Right cardiac atrium (tissue), 5 donors: ENCODE measurements around the gene ZNF493. TPM values are rescaled to one million over a fixed set of nuclear protein-coding genes. Genes with fewer than 3 reads are reported as not detected.

Experiments
- ATAC-seq, 2 donors: fragments of 200-7000 bp; cut with Tn5 transposase; one replicate each; pipeline versions ENCODE4 v1.8.0 to v1.9.1; 2020; ENCODE audit warnings: moderate library complexity in 2 of 2, mild to moderate bottlenecking in 1 of 2
- DNase-seq, 3 donors: peaks; one replicate each; pipeline ENCODE4 v3.0.0-alpha.2; 2020
- H3K27ac ChIP-seq: one replicate; pipeline ENCODE4 v1.5.1; 2013; ENCODE audit warnings: mild to moderate bottlenecking, low read length, control low read depth, moderate library complexity
- H3K27me3 ChIP-seq: one replicate; pipeline ENCODE4 v1.6.1; 2013; ENCODE audit not compliant: control insufficient read depth, insufficient read depth
- H3K4me1 ChIP-seq: one replicate; pipeline ENCODE4 v1.6.1; 2013; ENCODE audit warnings: low read length; ENCODE audit not compliant: control insufficient read depth, insufficient read depth
- H3K4me3 ChIP-seq: one replicate; pipeline ENCODE4 v1.5.1; 2013; ENCODE audit warnings: low read length, control low read depth
- H3K9me3 ChIP-seq: one replicate; pipeline ENCODE4 v1.6.1; 2013; ENCODE audit warnings: low read length; ENCODE audit not compliant: control insufficient read depth
- WGBS: extraction: QIAGEN DNeasy Blood & Tissue Kit; methylation state at CpG from one replicate; pipeline ENCODE4 v1.1.7; 2013; 5-methylcytosine and 5-hydroxymethylcytosine counted together
- intact Hi-C, 4 donors: fragments of 100-400 bp; cut with DNase I; formaldehyde crosslinking; loops; one replicate each; pipeline versions ENCODE4 v1.11.0 to v1.14.0; 2022 to 2023
- polyA plus RNA-seq: library from polyadenylated mRNA; stranded (reverse); fragments of 200-250 nt; gene quantifications from one replicate; pipeline ENCODE4 v1.2.3, GENCODE V29; 2013
- total RNA-seq, 4 donors: library from RNA; stranded (reverse); fragmentation: NEBNext Ultra II Directional; extraction: Animal tissue kit (Norgen Biotek cat#: 25700); gene quantifications; one replicate each; pipeline ENCODE4 v1.2.1, GENCODE V29; 2021
- donor health status: healthy with polysubstance abuse.
- donor health status: DM: no; HTN: yes; CAD: no.
- donor health status: DM: no; HTN: no; CAD: no.
- donor health status: DM: no; HTN: yes; CAD: no; lungs with severe emphysema.
- donor health status: DM: yes; HTN: yes; CAD: no.

Gene ZNF493
- total and polyA plus RNA-seq, 5 donors: 6.3 to 16.7 (median 13.1) TPM

DNA sequence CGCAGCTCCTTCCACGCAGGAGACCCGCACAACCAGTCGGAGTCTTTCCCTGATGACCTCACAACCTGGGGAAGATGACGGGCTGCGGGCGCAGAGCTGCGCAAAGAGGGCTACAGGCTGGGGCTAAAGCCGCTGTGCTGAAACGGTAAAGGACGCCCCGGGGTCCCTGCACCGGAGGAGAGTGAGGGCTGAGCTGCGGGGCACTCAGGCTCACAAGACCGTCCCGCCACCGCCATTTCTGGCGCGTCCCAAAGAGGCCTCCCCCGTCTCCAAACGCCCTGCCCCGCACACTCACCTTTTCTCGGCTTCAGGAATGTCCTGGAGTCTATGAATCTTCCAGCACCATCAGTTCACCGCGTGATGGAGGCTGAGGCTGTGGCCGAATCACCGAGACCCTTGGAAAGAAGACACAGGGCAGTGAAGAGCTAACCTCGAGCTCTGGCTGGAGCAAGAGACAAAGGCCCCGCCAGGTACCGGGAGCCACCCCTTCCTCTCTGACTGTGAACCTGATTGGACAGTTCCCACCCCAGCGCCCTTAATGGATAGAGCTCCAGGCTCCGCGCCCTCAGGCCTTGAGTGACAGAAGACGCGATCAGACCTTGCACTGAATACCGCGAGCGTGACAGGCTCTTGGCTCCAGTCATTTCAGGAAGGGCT lies 66.6 kb downstream of the ZNF493 start:
- peaks cover 4% of the 10 kb centered on the region for H3K9me3 ChIP-seq
- intact Hi-C loops: no loop called here
- DNase-seq (peak in 2 of 3 donors; percentile 73), ATAC-seq (peak; percentile 66 to 87)
- H3K4me1 ChIP-seq: no peaks in the 10 kb centered on the region
- WGBS: 2% methylated on average over 38 of the region's 38 CpGs
- no peak overlapping the region for H3K27ac ChIP-seq
- H3K4me3 ChIP-seq: peak overlapping the region; percentile 41
- H3K27me3 ChIP-seq: no peaks in the 10 kb centered on the region

DNA sequence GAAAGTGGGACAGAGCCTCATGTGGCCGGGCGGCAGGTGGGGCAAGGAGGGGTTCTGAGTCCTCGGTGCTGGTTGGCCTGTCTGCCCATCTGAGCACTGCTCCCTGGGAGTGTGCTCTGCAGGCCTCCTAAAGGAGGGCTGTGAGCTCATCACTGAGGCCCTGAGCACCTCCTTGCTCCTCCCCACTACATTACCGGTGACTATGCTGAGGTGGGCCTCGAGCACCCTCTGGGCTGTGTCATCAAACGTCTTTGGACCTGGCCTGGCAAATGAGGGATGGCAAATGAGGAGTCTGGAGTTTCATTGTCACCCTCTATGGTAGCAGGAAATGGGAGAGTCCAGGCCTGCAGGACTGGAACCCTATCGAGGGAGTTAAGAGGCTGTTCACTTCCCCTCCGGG lies 69.7 kb downstream of the ZNF493 start:
- Histone ChIP-seq H3K9me3 (peaks cover 4% of the 10 kb centered on the region), H3K27me3 (no peaks in the 10 kb centered on the region), H3K4me1 (no peaks in the 10 kb centered on the region), H3K4me3 (no peak overlapping the region), H3K27ac (no peak overlapping the region)
- WGBS: 76% methylated on average over 8 of the region's 8 CpGs
- ATAC-seq (no peak), DNase-seq (no peak)
- intact Hi-C loops: no loop called here

DNA sequence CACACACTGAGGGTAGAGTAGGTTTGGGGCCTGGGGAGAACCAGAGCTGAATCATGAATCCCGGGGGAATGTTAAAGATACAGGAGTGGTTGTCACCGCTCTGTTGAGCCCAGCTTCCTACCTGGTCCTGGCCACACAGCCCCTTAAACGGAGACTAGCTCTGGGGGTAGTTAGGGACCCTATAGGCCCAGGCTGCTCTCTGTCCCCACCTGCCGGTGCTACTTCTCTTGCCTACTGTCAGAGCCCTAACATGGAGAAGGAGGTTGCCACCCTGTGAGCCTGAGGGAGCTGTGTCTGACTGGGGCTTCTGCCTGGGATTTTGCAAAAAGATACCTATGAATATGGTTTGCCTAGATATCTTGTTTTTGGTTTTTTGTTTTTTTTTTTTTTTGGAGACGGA lies 71.9 kb downstream of the ZNF493 start:
- 77% methylated on average over 5 of the region's 5 CpGs for WGBS
- peak in 1 of 3 donors; percentile 50 for DNase-seq
- intact Hi-C loops: no loop called here
- H3K27me3 ChIP-seq: no peaks in the 10 kb centered on the region
- no peak overlapping the region for H3K27ac ChIP-seq
- H3K4me1 ChIP-seq: no peaks in the 10 kb centered on the region
- H3K9me3 ChIP-seq: no peaks in the 10 kb centered on the region
- H3K4me3 ChIP-seq: no peak overlapping the region
- no peak for ATAC-seq

DNA sequence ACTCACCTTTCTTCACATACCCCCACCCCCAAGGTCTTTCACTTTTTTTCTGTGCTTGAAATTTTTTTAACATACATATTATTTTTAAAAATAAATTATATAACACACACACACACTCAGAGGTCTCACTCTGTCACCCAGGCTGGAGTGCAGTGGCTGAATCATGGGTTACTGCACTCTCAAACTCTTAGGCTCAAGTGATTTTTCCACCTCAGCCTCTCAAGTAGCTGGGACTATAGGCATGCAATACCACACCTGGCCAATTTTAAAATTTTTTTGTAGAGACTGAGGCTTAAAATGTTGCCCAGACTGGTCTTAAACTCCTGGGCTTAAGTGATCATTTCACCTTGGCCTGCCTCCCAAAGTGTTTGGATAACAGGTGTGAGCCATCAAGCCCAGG lies 75.6 kb downstream of the ZNF493 start:
- intact Hi-C loops: loop anchor here in 1 of 4 donors (10.0 kb wide), 1 partner anchor 268 kb away; no protein-coding TSS in a partner anchor
- ATAC-seq (no peak), DNase-seq (no peak)
- Histone ChIP-seq H3K4me1 (no peaks in the 10 kb centered on the region), H3K27ac (no peak overlapping the region), H3K9me3 (no peaks in the 10 kb centered on the region), H3K4me3 (no peak overlapping the region), H3K27me3 (no peaks in the 10 kb centered on the region)

DNA sequence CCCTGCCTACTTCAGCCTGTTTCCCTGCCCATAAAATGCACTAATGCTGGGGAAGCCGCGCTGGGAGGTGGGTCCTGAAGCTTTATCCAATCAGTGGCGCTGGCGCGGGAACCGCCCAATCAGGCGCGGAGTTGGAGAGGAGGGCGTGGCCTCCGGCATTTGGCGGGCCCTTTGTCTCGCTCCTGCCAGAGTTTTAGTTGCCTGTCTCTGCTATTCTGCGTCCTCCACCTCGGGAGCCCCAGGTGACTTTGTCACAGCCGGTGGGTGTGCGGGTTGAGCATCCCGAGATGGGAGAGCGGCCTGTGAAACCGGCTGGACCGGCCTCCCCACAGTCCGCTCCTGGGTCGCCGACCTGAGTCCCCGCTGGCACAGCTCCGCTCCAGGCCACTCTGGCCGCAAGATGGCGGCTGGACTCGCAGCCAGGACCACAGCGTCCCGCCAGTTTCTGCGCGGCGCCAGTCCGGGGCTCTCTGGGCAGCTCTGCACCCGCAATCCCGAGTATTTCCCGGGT lies 77.8 kb downstream of the ZNF493 start:
- no peak overlapping the region for H3K27ac ChIP-seq
- no peaks in the 10 kb centered on the region for H3K27me3 ChIP-seq
- 1% methylated on average over 37 of the region's 37 CpGs for WGBS
- DNase-seq: peak; percentile 84 to 95 (median 93)
- no peaks in the 10 kb centered on the region for H3K4me1 ChIP-seq
- peak; percentile 100 for ATAC-seq
- intact Hi-C loops: loop anchor here in 1 of 4 donors (10.0 kb wide), 1 partner anchor 270 kb away; no protein-coding TSS in a partner anchor
- H3K4me3 ChIP-seq: peak overlapping the region; percentile 37
- H3K9me3 ChIP-seq: no peaks in the 10 kb centered on the region

Other genes with a start within 250 kb of the ZNF493 start
- gene ZNF708, start 67.7 kb upstream of the ZNF493 start, total RNA-seq: 10 to 100 TPM in 1 of 4 donors, 1 to 10 TPM in 3; 5.5 to 13.3 (median 6.9) TPM
- gene ZNF708, start 67.7 kb upstream of the ZNF493 start, polyA plus RNA-seq: 4.2 TPM
- 1 to 10 TPM; 2.3 to 3.2 (median 2.9) TPM for gene ZNF738, start 38.1 kb upstream of the ZNF493 start, total RNA-seq
- gene ZNF738, start 38.1 kb upstream of the ZNF493 start, polyA plus RNA-seq: 2.9 TPM
- gene ZNF429, start 108.5 kb downstream of the ZNF493 start, total RNA-seq: 10 to 100 TPM in 2 of 4 donors, 1 to 10 TPM in 2; 8.5 to 12.0 (median 10.4) TPM
- gene ZNF429, start 108.5 kb downstream of the ZNF493 start, polyA plus RNA-seq: 8.5 TPM